MM.1S (cell line): ENCODE measurements around the gene STK39.

Experiments used
- CTCF ChIP-seq: fragments of 300-600 bp; sonication (generic); IDR thresholded peaks from 2 replicates; pipeline ENCODE4 v1.5.1; 2016; ENCODE audit warnings: antibody characterized with exemption, low read length, mixed read lengths
- EZH2 ChIP-seq: fragments of 300-600 bp; sonication (generic); optimal IDR thresholded peaks from 2 replicates; pipeline ENCODE3; 2017; ENCODE audit warnings: low read depth, mild to moderate bottlenecking, antibody characterized with exemption, low read length, mixed read lengths
- EZH2phosphoT487 ChIP-seq: fragments of 300-600 bp; sonication (generic); IDR thresholded peaks from 2 replicates; pipeline ENCODE4 v1.6.1; 2018; ENCODE audit warnings: antibody characterized with exemption, low read length

- TF ChIP-seq CTCF (no peak), EZH2 (no peak), EZH2phosphoT487 (no peak)
These were observed 8.5 kb upstream of the STK39 start for GRCh38 chr2:168255866-168256265.
